Astrocyte (in vitro differentiated cells and primary cell): ENCODE data around the gene SH2B3.

Source experiments
- EZH2 ChIP-seq: IDR thresholded peaks from 2 replicates; pipeline ENCODE4 v1.6.1; 2012; ENCODE audit warnings: mild to moderate bottlenecking, low read length, inconsistent platforms; ENCODE audit not compliant: insufficient read depth
- TF ChIP-seq, protein P1 (sequence below): IDR thresholded peaks from 2 replicates; pipeline ENCODE4 v1.5.1; 2011; ENCODE audit warnings: low read depth, mild to moderate bottlenecking, inconsistent platforms, low read length, moderate library complexity; ENCODE audit not compliant: insufficient read depth

DNA sequence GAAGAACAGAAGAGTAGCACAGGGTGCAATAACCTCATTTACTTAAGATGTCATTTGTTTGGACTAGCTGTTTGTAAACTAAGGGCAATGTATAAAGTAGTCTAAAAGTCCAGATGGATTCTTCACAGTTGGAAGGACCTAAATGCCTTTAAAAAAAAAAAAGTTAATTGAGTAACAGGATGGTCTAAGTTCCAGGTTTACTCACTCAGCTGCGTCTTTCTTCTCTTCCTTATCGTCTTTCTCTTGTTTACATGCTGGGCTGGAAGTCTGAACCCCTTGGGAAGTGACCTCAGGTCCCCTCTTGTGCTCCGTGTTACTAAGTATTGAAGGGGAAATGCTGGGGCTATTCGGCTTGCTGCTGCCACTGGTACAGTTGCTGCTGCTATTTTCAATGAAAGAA, 82.5 kb downstream of the SH2B3 start:
- TF ChIP-seq, protein P1, sequence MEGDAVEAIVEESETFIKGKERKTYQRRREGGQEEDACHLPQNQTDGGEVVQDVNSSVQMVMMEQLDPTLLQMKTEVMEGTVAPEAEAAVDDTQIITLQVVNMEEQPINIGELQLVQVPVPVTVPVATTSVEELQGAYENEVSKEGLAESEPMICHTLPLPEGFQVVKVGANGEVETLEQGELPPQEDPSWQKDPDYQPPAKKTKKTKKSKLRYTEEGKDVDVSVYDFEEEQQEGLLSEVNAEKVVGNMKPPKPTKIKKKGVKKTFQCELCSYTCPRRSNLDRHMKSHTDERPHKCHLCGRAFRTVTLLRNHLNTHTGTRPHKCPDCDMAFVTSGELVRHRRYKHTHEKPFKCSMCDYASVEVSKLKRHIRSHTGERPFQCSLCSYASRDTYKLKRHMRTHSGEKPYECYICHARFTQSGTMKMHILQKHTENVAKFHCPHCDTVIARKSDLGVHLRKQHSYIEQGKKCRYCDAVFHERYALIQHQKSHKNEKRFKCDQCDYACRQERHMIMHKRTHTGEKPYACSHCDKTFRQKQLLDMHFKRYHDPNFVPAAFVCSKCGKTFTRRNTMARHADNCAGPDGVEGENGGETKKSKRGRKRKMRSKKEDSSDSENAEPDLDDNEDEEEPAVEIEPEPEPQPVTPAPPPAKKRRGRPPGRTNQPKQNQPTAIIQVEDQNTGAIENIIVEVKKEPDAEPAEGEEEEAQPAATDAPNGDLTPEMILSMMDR: no peak
- no peak for TF ChIP-seq EZH2
